Astrocyte (in vitro differentiated cells and primary cell): ENCODE data around the gene MTHFD1.

Source experiments
- CTCF ChIP-seq: IDR thresholded peaks from 2 replicates; pipeline ENCODE4 v1.5.1; 2011; ENCODE audit warnings: low read depth, mild to moderate bottlenecking, inconsistent platforms, low read length, moderate library complexity; ENCODE audit not compliant: insufficient read depth
- EZH2 ChIP-seq: IDR thresholded peaks from 2 replicates; pipeline ENCODE4 v1.6.1; 2012; ENCODE audit warnings: mild to moderate bottlenecking, low read length, inconsistent platforms; ENCODE audit not compliant: insufficient read depth

GRCh38 chr14:64464651-64465050 is 76.5 kb downstream of the MTHFD1 start:
- TF ChIP-seq CTCF (no peak), EZH2 (no peak)
